ENCODE data around the gene STK17B.

GRCh38 chr2:196160946-196161345, 10.4 kb downstream of the STK17B start:
- TF ChIP-seq, protein P1, sequence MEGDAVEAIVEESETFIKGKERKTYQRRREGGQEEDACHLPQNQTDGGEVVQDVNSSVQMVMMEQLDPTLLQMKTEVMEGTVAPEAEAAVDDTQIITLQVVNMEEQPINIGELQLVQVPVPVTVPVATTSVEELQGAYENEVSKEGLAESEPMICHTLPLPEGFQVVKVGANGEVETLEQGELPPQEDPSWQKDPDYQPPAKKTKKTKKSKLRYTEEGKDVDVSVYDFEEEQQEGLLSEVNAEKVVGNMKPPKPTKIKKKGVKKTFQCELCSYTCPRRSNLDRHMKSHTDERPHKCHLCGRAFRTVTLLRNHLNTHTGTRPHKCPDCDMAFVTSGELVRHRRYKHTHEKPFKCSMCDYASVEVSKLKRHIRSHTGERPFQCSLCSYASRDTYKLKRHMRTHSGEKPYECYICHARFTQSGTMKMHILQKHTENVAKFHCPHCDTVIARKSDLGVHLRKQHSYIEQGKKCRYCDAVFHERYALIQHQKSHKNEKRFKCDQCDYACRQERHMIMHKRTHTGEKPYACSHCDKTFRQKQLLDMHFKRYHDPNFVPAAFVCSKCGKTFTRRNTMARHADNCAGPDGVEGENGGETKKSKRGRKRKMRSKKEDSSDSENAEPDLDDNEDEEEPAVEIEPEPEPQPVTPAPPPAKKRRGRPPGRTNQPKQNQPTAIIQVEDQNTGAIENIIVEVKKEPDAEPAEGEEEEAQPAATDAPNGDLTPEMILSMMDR (IDR thresholded peaks at IDR 0.05; ENCODE audit: borderline replicate concordance, extremely low read depth, low read length, poor library complexity, severe bottlenecking): no peak
- no peak for TF ChIP-seq EZH2 (IDR thresholded peaks at IDR 0.05; ENCODE audit: borderline replicate concordance, low read depth, low read length, severe bottlenecking)
